HS-27A (cell line): ENCODE data around the gene KRTAP9-6.
"Not testable (repeated sequence)": the region's sequence is repeated elsewhere in the genome, so short reads cannot be mapped to it uniquely, and the experiment has no call there.

Source experiments
- DNase-seq: peaks from one replicate; pipeline ENCODE4 v3.0.0-alpha.2; 2012; ENCODE audit warnings: low read depth, missing footprints

The KRTAP9-6 gene

DNA sequence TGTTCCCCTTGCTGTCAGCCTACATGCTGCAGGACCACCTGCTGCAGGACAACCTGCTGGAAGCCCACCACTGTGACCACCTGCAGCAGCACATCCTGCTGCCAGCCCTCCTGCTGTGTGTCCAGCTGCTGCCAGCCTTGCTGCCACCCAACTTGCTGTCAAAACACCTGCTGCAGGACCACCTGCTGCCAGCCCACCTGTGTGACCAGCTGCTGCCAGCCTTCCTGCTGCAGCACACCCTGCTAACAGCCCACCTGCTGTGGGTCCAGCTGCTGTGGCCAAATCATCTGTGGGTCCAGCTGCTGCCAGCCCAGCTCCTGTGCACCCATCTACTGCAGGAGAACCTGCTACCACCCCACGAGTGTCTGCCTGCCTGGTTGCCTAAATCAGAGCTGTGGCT lies 6.1 kb downstream of the KRTAP9-6 start:
- DNase-seq: not testable (repeated sequence)

DNA sequence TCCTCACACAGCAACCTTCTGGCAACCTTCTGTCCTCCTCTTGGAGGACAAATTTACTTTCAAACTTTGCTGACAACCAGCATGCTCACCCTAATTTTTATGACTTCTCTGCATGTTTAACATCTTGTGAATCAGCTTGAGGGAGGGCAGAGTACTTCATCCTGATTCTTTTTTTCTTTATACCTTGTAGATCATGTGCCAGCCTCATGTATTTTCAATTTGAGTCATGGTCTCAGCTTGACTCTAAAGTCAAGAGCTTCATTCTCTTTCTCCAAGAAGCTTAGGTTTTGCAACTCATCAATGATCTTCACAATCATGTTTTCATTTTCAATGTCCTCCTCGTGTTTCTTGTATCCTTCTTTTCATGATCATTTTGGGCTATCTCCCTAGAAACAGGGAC lies 6.7 kb downstream of the KRTAP9-6 start:
- no peak for DNase-seq

DNA sequence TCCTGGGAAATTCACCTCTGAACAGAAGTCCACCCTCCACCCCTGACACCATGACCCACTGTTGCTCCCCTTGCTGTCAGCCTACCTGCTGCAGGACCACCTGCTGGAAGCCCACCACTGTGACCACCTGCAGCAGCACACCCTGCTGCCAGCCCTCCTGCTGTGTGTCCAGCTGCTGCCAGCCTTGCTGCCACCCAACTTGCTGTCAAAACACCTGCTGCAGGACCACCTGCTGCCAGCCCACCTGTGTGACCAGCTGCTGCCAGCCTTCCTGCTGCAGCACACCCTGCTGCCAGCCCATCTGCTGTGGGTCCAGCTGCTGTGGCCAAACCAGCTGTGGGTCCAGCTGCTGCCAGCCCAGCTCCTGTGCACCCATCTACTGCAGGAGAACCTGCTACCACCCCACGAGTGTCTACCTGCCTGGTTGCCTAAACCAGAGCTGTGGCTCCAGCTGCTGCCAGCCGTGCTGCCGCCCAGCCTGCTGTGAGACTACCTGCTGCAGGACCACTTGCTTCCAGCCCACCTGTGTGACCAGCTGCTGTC lies 10.5 kb downstream of the KRTAP9-6 start, which contains the start of gene KRTAP9-7:
Gene KRTAP9-7 (plus strand): TSS at position 51 of the 543 bp plus-strand sequence. CDS start 0 bp downstream, at position 51.
- not testable (repeated sequence) for DNase-seq

DNA sequence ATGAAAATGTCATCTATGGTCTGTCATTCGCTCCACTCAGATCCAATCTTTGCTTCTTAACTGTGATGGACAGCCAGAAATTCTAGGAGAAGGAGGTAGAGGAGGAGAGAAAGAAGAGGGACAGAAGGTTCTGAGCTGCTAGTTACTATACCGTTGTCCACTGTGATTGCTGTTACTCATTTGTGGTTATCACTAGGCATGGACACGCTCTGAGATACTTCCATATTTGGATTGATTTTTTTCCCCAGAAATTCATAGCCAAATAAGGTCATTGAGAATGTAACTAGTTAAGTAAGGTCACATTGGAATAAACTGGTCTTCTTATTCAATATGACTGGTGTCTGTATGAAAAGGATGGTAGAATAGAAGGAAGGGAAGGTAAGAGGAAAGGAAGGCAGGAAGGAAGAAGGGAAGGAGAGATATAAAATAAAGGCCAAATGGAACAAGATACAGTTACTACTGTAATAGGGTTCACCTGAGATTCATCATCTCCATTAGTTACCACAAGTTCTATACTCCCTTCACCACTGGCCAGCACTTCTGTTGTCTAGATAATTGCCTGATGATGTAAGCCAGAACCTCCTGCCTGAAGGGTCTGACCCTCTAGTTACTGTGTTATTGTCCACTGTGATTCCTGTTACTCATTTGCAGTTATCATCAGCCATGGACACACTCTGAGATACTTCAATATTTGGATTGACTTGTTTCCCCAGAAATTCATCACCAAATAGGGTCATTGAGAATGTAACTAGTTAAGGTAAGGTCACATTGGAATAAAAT lies 13.2 kb downstream of the KRTAP9-6 start:
- no peak for DNase-seq

DNA sequence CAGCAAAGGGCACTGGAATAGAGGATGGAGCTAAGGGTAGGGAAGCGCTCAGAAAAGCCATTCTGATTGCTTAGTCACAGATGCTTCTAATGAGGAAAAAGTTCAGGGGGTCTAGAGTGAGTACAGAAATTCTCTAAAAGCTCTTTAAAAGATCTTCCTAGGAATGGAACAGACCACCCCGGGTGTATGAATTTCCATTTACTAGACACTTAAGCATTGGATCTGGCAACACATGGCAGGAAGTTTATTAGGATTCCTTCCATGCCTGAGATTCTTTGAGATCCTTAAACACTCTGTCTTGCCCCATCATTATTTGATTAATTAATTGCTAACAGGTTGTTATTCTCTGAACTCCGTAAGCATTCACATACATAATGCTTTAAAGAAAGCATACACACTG lies 18.9 kb downstream of the KRTAP9-6 start:
- DNase-seq: peak; percentile 20

DNA sequence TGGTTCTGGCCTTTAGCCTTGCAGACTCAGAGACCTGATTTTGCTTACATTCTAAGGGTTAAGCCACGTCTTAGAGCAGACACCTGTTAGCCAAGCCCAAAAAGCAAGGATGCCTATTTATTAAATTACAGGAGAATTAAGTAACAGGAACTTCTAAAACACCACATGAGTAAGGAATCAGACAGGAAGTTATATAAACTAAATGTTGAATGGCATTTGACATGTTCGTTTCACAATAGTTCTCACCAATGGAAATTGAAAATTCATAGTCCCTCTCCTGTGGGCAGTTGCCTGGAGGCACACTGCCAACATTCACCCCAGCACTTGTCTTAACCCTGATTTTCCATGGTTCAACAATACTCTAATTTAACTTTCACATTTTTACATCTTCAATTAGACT lies 19.4 kb downstream of the KRTAP9-6 start:
- no peak for DNase-seq

DNA sequence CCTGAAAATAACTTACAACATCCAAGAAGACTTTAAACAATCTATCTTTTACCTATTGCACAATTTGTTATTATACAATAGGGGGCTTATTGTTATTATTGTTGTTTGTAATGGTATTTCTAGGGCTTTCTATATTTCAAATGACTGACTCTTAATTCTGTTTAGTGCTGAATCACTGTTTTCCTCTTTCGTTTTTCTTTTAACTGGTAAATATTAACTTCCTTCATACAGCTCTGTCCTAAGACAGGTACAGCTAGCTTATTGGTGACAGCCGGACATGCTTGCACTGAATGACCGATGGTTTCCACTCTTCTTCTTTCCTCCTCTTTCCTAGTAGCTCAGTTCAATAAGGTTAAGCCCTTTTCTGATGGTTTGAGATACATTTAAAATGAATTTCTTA lies 21.9 kb downstream of the KRTAP9-6 start:
- no peak for DNase-seq

DNA sequence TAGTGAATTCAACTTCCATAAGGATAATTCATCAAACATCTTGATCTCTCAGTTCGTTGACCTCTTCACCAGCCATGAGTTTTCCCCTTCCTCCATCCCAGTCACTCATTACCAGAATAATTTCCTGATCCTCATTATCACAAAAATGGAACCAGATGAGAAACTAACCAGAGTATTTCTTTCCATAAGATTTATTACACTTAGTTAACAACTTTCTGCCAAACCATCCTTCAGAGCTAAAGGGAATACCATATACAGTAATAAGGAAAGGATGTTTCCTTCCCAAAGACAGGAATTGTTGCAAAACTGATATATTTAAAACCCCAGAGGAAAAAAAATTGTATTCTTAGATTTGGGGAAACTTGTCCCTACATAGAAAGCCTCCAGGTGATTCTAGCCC lies 28.8 kb downstream of the KRTAP9-6 start:
- no peak for DNase-seq

DNA sequence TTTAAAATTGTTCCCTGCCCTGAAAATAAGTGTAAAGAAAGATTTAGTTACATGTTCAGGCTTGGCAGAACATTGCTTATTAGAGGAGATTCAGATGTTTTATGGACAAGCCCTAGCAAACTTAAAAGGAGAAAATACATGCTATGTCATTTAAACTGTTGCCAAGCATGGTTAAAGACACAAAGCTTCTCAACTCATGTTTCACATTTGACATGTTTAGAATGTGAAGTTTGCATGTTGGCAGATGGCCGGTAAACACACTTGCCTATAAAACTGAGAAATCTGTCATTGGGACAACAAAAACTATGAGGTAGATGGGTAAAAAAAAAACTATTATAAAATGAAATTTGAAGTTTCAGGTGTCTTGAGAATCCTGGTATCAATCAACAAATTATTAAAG lies 31.7 kb downstream of the KRTAP9-6 start:
- DNase-seq: no peak

DNA sequence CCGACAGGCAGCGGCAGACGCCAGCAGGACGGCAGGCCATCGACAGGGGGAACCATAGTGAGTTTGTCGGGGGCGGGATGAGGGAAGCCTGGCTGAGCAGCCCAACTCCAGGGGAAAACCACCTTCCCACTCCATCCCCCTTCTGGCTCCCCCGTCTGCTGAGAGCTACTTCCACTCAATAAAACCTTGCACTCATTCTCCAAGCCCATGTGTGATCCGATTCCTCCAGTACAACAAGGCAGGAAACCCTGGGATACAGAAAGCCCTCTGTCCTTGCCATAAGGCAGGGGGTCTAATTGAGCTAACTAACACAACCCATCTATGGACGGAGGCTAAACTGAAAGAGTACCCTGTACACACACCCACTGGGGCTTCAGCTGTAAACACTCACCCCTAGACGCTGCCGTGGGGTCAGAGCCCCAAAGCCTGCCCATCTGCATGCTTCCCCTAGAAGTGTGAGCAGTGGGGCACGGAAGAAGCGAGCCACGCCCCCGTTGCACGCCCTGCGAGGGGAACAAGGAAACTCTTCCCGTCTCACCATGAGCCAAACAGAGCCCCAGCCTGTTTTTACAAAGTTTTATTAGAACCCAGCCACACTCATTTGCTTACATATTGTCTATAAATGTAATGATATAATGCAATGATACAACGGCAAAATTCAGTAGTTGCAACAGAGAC lies 33.4 kb downstream of the KRTAP9-6 start:
- no peak for DNase-seq

DNA sequence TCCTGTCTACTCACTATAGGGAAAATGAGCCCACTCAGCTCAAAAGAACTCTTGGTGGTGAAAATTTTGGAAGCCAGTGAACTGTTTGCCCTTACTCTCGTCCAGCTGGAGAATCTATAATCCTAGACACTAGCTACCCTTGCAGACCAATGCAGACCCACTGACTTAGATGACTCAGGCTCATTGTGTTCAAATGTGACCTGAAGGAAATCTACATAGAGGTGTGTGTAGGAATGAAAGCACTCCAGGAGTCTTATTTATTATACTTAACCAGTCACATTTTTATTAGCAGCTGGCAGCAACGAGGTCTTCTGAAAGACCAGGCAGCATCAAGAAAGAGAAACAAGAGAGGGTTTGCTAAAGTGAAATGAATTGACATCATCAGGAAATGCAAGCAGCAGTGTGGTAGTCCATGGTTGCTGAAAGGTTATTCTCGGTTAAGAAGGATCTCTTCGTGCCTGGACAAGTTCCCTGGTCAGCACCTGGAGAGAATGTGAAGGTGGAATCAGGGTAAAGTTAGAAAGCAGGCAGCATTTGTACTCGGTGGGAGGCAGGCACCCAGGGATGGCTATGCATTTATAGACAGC lies 36.1 kb downstream of the KRTAP9-6 start:
- DNase-seq: no peak

DNA sequence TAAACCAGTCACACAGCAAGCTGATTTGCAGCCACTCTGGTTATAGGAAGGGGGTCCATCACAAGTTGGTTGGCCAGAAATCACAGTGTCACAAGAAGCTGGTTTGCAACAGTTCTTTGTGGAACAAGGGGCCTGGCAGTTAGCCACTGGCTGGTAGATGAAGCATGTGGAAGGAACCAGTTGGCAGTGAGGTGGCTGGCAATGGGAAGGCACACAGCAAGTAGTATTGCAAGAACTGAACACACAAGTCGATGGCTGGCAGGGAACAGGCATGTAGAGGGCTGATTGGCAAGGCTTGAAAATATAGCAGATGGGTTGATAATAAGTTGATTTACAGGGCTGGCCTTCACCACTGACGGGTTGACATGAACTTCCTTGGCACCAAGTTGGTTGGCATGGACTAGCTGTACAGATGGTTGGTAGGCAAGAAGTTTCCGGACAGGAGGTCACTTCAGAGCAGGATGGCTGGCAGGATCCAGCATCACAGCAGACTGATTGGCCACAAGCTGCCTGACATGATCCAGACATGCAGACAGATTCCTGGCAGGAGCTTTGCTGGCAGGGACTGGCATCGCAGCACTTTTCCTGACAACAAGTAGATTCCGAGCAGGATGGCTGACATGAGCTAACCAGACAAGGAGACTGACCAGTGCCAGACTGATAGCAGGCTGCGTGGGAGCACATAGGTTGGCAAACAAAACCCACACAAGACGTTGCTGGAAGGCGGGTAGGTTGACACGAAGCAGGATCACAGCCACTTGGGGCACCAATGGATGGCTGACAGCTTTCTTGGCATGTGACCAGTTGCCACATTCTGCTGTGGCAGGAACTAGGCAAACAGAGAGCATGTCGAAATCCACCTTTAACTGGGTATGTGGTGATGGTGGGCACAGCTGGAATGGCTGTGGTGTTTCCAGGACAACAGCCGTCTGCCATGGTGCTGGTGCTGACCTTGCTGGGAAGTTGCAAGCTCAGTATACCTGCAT lies 37.0 kb downstream of the KRTAP9-6 start, which contains the start of gene KRTAP29-1:
Gene KRTAP29-1 (minus strand): TSS at position 936 of the 986 bp plus-strand sequence. CDS start 0 bp downstream, at position 936.
- DNase-seq: no peak

DNA sequence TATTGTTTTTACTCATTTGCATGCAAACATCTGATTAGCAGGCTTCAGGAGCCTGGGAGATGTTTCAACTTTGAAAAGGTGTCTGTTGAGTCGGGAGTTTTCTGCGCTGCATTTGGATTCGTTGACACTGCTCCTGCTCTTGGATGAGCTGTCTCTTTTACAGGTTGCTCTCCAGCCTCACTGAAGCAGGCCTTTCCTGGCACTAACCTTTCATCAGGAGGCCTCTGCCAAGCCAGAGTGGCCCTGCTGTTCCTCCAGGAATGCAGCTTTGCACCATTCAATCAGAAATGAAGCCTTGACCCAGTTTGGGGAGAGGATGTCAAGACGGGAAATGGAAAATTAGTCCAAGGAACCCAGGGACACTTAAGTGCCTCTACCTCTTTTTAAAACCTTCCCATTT lies 37.8 kb downstream of the KRTAP9-6 start:
- no peak for DNase-seq

DNA sequence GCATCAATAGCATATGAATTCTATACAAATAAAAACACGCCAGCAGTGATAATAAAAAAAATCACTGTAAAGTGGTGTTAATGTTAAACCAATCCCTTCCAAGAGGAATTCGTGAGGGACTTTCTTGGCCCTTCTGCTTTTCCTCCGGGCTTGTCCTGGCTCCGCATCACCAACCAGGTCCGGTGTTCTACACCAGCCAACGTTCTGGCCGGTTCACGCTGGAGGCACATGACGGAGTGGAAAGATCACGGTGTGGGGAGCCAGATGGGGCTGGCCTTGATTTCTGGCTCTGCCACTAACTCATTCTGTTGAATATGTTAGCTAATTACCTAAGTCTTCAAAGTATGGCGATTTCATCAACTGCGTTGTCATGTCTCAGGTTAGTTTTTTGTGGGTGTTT lies 38.9 kb downstream of the KRTAP9-6 start:
- DNase-seq: no peak

DNA sequence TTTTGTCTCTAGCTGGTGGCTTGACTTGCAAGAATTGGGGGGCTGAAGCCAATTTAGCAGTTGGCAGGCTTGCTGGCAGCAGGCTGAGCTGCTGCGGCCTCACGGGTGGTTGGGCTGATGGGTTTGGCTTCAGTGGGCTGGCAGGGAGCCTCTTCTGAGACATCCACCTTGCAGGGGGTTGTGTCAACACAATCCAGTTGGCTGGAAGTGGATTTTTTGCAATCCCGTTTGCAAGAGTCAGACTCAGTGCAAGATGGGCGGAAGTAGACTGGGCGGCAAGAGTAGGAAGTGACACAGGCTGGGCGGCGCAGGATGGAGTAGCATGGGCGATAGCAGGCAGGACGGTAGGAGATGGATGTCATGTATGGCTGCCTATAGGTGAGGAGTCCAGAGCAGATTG lies 42.5 kb downstream of the KRTAP9-6 start:
- DNase-seq: no peak

DNA sequence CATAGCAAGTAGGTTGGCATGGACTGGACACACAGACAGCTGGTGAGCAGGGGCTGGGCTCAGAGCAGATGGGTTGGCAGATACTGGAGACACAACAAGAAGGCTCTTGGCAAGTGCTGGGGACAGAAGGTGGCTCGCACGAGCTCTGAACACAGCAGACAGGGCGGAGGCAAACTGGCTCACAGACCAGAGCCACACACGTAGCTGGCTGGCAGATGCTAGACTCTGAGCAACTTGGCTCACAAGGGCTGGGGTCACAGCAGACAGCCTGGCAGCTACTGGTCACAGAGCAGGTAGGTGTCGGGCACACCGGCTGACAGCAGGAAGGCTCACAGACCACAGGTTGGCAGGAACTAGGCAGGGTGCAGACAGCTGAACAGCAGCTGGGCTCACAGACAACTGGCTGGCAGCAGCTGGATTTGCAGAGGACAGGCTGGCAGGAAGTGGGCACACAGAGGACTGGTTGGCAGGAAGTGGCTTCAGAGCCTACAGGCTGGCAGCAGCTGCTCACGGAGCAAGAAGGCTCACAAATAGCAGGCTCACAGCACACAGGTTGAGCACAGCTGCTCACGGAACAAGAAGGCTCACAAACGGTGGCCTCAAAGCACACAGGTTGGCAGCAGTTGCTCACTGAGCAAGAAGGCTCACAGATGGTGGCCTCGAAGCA lies 43.2 kb downstream of the KRTAP9-6 start:
- DNase-seq: no peak

DNA sequence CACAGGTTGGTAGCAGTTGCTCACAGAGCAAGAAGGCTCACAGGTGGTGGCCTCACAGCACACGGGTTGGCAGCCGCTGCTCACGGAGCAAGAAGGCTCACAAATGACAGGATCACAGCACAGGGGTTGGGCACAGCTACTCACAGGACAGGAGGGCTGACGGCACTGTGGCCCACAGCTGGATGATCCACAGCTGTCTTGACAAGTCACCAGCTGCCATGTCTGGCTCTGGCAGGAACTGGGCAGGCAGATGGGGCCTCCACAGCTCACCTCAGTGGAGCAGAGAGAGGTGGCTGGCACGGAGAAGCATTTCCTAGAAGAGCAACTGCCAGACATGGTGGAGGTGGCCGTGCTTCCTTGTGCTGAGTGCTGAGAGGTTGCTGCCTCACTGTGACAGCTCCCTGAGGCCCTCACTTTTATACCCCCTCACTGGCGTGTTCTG lies 43.8 kb downstream of the KRTAP9-6 start, which contains the start of gene KRTAP16-1:
Gene KRTAP16-1 (minus strand): TSS at position 392 of the 442 bp plus-strand sequence. CDS start 56 bp downstream, at position 336.
- DNase-seq: no peak

DNA sequence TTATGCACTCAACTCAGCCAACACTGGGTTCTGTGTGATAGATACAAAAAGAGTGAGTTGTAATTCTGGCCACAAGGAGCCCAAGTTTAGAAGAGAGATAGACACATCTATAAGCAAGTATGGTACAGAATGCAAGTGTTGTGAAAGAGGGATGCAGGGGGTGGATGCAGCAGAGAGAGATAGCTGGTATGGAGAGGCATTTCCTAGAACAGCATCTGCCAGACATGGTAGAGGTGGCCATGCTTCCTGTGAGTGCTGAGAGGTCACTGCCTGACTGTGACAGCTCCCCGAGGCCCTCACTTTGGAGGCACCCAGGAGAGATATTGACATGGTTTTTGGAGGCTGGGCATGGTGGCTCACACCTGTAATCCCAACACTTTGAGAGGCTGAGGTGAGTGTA lies 45.9 kb downstream of the KRTAP9-6 start:
- DNase-seq: no peak

DNA sequence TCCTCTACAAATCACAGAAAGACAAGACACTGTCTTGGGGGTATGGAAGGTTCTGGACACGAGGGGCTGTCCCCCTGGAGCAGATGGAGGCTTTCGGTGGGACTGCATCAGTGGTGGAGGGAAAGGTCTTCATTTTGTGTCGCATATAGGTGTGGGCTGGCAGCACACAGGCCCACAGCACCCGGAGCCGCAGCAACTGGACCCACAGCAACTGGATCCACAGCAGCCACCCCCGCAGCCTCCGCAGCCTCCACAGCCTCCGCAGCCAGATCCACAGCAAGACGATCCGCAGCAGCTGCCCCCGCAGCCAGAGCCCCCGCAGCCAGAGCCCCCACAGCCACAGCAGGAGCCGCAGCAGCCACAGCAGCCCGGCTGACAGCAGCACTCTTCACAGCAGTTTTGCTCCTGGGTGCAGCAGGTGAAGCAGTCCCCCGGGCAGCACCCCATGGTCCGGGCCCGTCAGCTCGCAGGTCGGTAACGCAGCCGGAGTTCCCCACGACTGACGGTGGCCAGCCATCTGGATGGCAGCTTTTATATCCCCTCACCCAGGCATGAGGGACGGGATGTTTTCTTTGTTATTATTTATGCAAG lies 50.1 kb downstream of the KRTAP9-6 start, which contains the start of gene KRTAP17-1:
Gene KRTAP17-1 (minus strand): TSS at position 507 of the 591 bp plus-strand sequence. CDS start 60 bp downstream, at position 447.
- no peak for DNase-seq
